HG03442 (cell line): ENCODE results near the gene SLC17A1.

ENCODE experiments used
- ATAC-seq: cut with Tn5 transposase; IDR thresholded peaks from one replicate; pipeline ENCODE4 v1.9.1; 2021; ENCODE audit warnings: mild to moderate bottlenecking, moderate library complexity; ENCODE audit not compliant: unreplicated experiment

Gene SLC17A1

GRCh38 chr6:25831532-25832306, at the start of gene SLC17A1:
TSS of gene SLC17A1 (minus strand) at chr6:25832052. CDS start at chr6:25830557, 1,495 bp downstream.
- no peak for ATAC-seq

- ATAC-seq: no peak
These were observed 48.7 kb upstream of the SLC17A1 start for GRCh38 chr6:25880601-25881000.

- ATAC-seq: no peak
These were observed 47.0 kb upstream of the SLC17A1 start for GRCh38 chr6:25878721-25879322.

- ATAC-seq: no peak
These were observed 44.2 kb upstream of the SLC17A1 start for GRCh38 chr6:25875926-25876602.

GRCh38 chr6:25875563-25875905, 43.7 kb upstream of the SLC17A1 start:
- no peak for ATAC-seq

GRCh38 chr6:25874822-25875562, 43.1 kb upstream of the SLC17A1 start:
- no peak for ATAC-seq

- no peak for ATAC-seq
These were observed 42.3 kb upstream of the SLC17A1 start, which contains the start of gene SLC17A3 for GRCh38 chr6:25874118-25874517. TSS of gene SLC17A3 (minus strand) at chr6:25874243. CDS start at chr6:25868387, 5,856 bp downstream.

- ATAC-seq: no peak
These were observed 41.0 kb upstream of the SLC17A1 start for GRCh38 chr6:25872814-25873213.

- no peak for ATAC-seq
These were observed 38.0 kb upstream of the SLC17A1 start for GRCh38 chr6:25869840-25870239.

GRCh38 chr6:25868436-25869183, 36.8 kb upstream of the SLC17A1 start:
- ATAC-seq: no peak

GRCh38 chr6:25866011-25866410, 34.2 kb upstream of the SLC17A1 start:
- ATAC-seq: no peak

- ATAC-seq: no peak
These were observed 31.5 kb upstream of the SLC17A1 start for GRCh38 chr6:25863360-25863759.

- no peak for ATAC-seq
These were observed 30.3 kb upstream of the SLC17A1 start for GRCh38 chr6:25862199-25862598.

GRCh38 chr6:25852756-25853155, 20.9 kb upstream of the SLC17A1 start:
- no peak for ATAC-seq

- no peak for ATAC-seq
These were observed 20.1 kb upstream of the SLC17A1 start for GRCh38 chr6:25851961-25852360.

GRCh38 chr6:25844518-25844917, 12.7 kb upstream of the SLC17A1 start:
- no peak for ATAC-seq

GRCh38 chr6:25842526-25842925, 10.7 kb upstream of the SLC17A1 start:
- no peak for ATAC-seq

GRCh38 chr6:25835442-25836283, 3.8 kb upstream of the SLC17A1 start:
- no peak for ATAC-seq

GRCh38 chr6:25834950-25835349, 3.1 kb upstream of the SLC17A1 start:
- no peak for ATAC-seq

GRCh38 chr6:25833136-25833535, 1.3 kb upstream of the SLC17A1 start:
- ATAC-seq: no peak
